Endothelial cell of umbilical vein (primary cell): Measurements from ENCODE around the gene TMEM37. TPM values are rescaled to one million over a fixed set of nuclear protein-coding genes. Genes with fewer than 3 reads are reported as not detected.

Experiments
- BruUV-seq: library from RNA; stranded (reverse); fragments of 400-500 nt; replicated peaks from 2 replicates; lab custom pipeline; 2021; lab: Mats Ljungman, UMichigan
- CTCF ChIA-PET: fragments of 300-600, 350-600 bp; sonication (Branson Sonifier 250); formaldehyde crosslinking; loops from one replicate; lab custom pipeline; 2021; ENCODE audit warnings: antibody characterized with exemption, inconsistent platforms; lab: Charles Lee
- POLR2A ChIA-PET: fragments of 300-600, 350-600 bp; sonication (Branson Sonifier 250); formaldehyde crosslinking; loops from one replicate; lab custom pipeline; 2021; ENCODE audit warnings: antibody characterized with exemption, inconsistent platforms; lab: Charles Lee
- DNase-seq: peaks from one replicate; pipeline ENCODE4 v3.0.0-alpha.2; 2011; ENCODE audit warnings: low read depth, low spot score
- FAIRE-seq: peaks from 2 replicates; lab custom pipeline; 2011; peaks lifted over from hg19 to GRCh38; lab: Jason Lieb, UNC
- H2AFZ ChIP-seq: 2 replicates; pipeline ENCODE4 v1.6.0; 2012; ENCODE audit warnings: low read depth, low read length, control low read depth, inconsistent platforms
- H3K27ac ChIP-seq: 2 replicates; pipeline ENCODE4 v1.5.1; 2011; ENCODE audit warnings: low read depth, mild to moderate bottlenecking, control low read depth, low read length, moderate library complexity; ENCODE audit not compliant: insufficient read depth
- H3K27me3 ChIP-seq, 2 experiments: 2 replicates each; pipeline versions ENCODE4 v1.6.0 to v1.6.1; 2011; ENCODE audit warnings: low read length in 2 of 2, mixed read lengths in 1 of 2; ENCODE audit not compliant: control insufficient read depth in 2 of 2, insufficient read depth in 2 of 2
- H3K36me3 ChIP-seq, 2 experiments: 2 replicates in 1 of 2; 3 replicates in 1 of 2; pipeline ENCODE4 v1.5.1; 2011; ENCODE audit warnings: low read length in 2 of 2, mild to moderate bottlenecking in 1 of 2, moderate library complexity in 1 of 2; ENCODE audit not compliant: control insufficient read depth in 2 of 2, insufficient read depth in 2 of 2; ENCODE audit errors: extremely low read depth in 1 of 2
- H3K4me1 ChIP-seq: 3 replicates; pipeline ENCODE4 v1.5.1; 2011; ENCODE audit warnings: mild to moderate bottlenecking, low read length; ENCODE audit not compliant: control insufficient read depth, insufficient read depth; ENCODE audit errors: extremely low read depth
- H3K4me2 ChIP-seq: 2 replicates; pipeline ENCODE4 v1.6.1; 2011; ENCODE audit warnings: low read length, control low read depth, mixed read lengths; ENCODE audit not compliant: insufficient read depth
- H3K4me3 ChIP-seq, 3 experiments: fragments of 200-600 bp in 1 of 3; sonication (generic), shearing (Covaris generic) in 1 of 3; replicated peaks in 1 of 3; 2 replicates each; pipeline ENCODE4 v1.5.1; 2011 to 2016; ENCODE audit warnings: control low read depth in 3 of 3, low read length in 3 of 3, mild to moderate bottlenecking in 2 of 3, inconsistent platforms in 1 of 3, low read depth in 1 of 3, moderate library complexity in 1 of 3; ENCODE audit not compliant: insufficient read depth in 1 of 3
- H3K79me2 ChIP-seq: 2 replicates; pipeline ENCODE4 v1.6.0; 2012; ENCODE audit warnings: low read length, inconsistent platforms; ENCODE audit not compliant: control insufficient read depth, insufficient read depth
- H3K9ac ChIP-seq: replicated peaks from 2 replicates; pipeline ENCODE3; 2011; ENCODE audit warnings: low read length, control low read depth; ENCODE audit not compliant: insufficient read depth; ENCODE audit errors: extremely low read depth
- H3K9me1 ChIP-seq: replicated peaks from 3 replicates; pipeline ENCODE4 v1.6.0; 2011; ENCODE audit warnings: mild to moderate bottlenecking, low read length; ENCODE audit not compliant: control insufficient read depth, insufficient read depth; ENCODE audit errors: extremely low read depth
- H3K9me3 ChIP-seq: replicated peaks from 2 replicates; pipeline ENCODE4 v1.5.1; 2012; ENCODE audit warnings: low read length, inconsistent platforms; ENCODE audit not compliant: control insufficient read depth, insufficient read depth
- H4K20me1 ChIP-seq: replicated peaks from 2 replicates; pipeline ENCODE3; 2011; ENCODE audit warnings: mild to moderate bottlenecking, low read length; ENCODE audit not compliant: control insufficient read depth, insufficient read depth; ENCODE audit errors: extremely low read depth
- CTCF ChIP-seq, 2 donors: IDR thresholded peaks; 1 replicate in 1 of 2; 2 replicates in 1 of 2; pipeline ENCODE4 v1.5.1; 2011; ENCODE audit warnings: low read length in 2 of 2, mild to moderate bottlenecking in 2 of 2, moderate library complexity in 2 of 2, control low read depth in 1 of 2, inconsistent platforms in 1 of 2, low read depth in 1 of 2; ENCODE audit not compliant: insufficient read depth in 1 of 2; ENCODE audit errors: extremely low read depth in 1 of 2
- EZH2 ChIP-seq: IDR thresholded peaks from 2 replicates; pipeline ENCODE4 v1.6.1; 2012; ENCODE audit warnings: borderline replicate concordance, low read depth, mild to moderate bottlenecking, moderate library complexity, low read length, inconsistent platforms; ENCODE audit not compliant: severe bottlenecking
- FOS ChIP-seq: IDR thresholded peaks from 2 replicates; pipeline ENCODE4 v1.6.1; 2011; ENCODE audit warnings: mild to moderate bottlenecking, low read length, moderate library complexity, borderline replicate concordance; ENCODE audit not compliant: insufficient read depth
- GATA2 ChIP-seq: IDR thresholded peaks from 2 replicates; pipeline ENCODE4 v1.7.0; 2011; ENCODE audit warnings: low read depth, mild to moderate bottlenecking, moderate library complexity, mixed read lengths, low read length; ENCODE audit not compliant: insufficient read length, insufficient read depth
- JUN ChIP-seq: IDR thresholded peaks from 2 replicates; pipeline ENCODE4 v1.6.1; 2011; ENCODE audit warnings: borderline replicate concordance, low read depth; ENCODE audit not compliant: insufficient read length, insufficient read depth
- MAX ChIP-seq: IDR thresholded peaks from 2 replicates; pipeline ENCODE4 v1.6.1; 2011; ENCODE audit not compliant: insufficient read depth, insufficient read length
- MYC ChIP-seq: IDR thresholded peaks from one replicate; pipeline ENCODE4 v1.6.1; 2011; ENCODE audit warnings: mild to moderate bottlenecking, low read depth, low read length
- POLR2A ChIP-seq: IDR thresholded peaks from 2 replicates; pipeline ENCODE4 v1.6.1; 2012; ENCODE audit warnings: low read depth, mild to moderate bottlenecking, control low read depth, low read length
- POLR2AphosphoS5 ChIP-seq: IDR thresholded peaks from 2 replicates; pipeline ENCODE4 v1.6.1; 2012; ENCODE audit warnings: low read depth, mild to moderate bottlenecking, control low read depth, low read length, moderate library complexity; ENCODE audit not compliant: insufficient read depth
- dilution Hi-C: fragments of 300-500 bp; cut with MboI; formaldehyde crosslinking; loops from one replicate; pipeline ENCODE4 v1.15.0; 2019; ENCODE audit warnings: low sequenced_read_pairs; ENCODE audit not compliant: extremely low pct_ligation_motif_present
- intact Hi-C: fragments of 100-400 bp; cut with micrococcal nuclease; formaldehyde crosslinking; loops from one replicate; pipeline ENCODE4 v1.10.0; 2022
- polyA plus RNA-seq, 4 experiments: library from polyadenylated mRNA; depleted of rRNA in 3 of 4; stranded (reverse) in 3 of 4; unstranded in 1 of 4; fragments of >200 nt; gene quantifications; 2 replicates each; pipeline versions ENCODE4 v1.2.1 to v1.2.3, GENCODE V29; 2011 to 2012; ENCODE audit warnings: missing spikeins in 1 of 4
- total RNA-seq: library from RNA; stranded (reverse); gene quantifications from 2 replicates; pipeline ENCODE4 v1.2.3, GENCODE V29; 2021

The TMEM37 gene
- total and polyA plus RNA-seq, 2 donors (not counting 3 experiments of a cell fraction or from before 2014, with no cell fraction given), result 3.5 to 16.2 TPM

GRCh38 chr2:119408221-119408619 lies 23.4 kb upstream of the TMEM37 start:
- FAIRE-seq, result no peak
- Histone ChIP-seq H2AFZ (no peak overlapping the region), H3K9ac (no peak overlapping the region), H3K79me2 (no peaks in the 10 kb centered on the region), H3K27me3 (peaks cover 5 to 6% of the 10 kb centered on the region in 2 experiments), H3K36me3 (no peaks in the 10 kb centered on the region), H4K20me1 (no peaks in the 10 kb centered on the region), H3K4me3 (no peak overlapping the region), H3K9me1 (no peaks in the 10 kb centered on the region), H3K4me2 (no peak overlapping the region), H3K27ac (no peak overlapping the region), H3K4me1 (no peaks in the 10 kb centered on the region), H3K9me3 (no peaks in the 10 kb centered on the region)
- BruUV-seq, result no TSS peak
- TF ChIP-seq JUN (no peak), FOS (no peak), MAX (no peak), POLR2A (no peak)
- intact Hi-C loops (loop anchor here (5.0 kb wide), 1 partner anchor 254 kb away; no protein-coding TSS in a partner anchor), dilution Hi-C loops (no loop called here)
- CTCF ChIA-PET, result interaction anchor here (8.6 kb wide), 1 partner anchor 67 kb away, joined by 151 read pairs; no protein-coding TSS in a partner anchor
- POLR2A ChIA-PET, result no interaction called here
- DNase-seq, result no peak

- Histone ChIP-seq H3K4me3 (no peak overlapping the region), H3K79me2 (no peaks in the 10 kb centered on the region), H3K9me1 (no peaks in the 10 kb centered on the region), H3K4me1 (no peaks in the 10 kb centered on the region), H2AFZ (no peak overlapping the region), H3K9me3 (no peaks in the 10 kb centered on the region), H4K20me1 (no peaks in the 10 kb centered on the region), H3K27ac (no peak overlapping the region), H3K36me3 (no peaks in the 10 kb centered on the region), H3K4me2 (no peak overlapping the region), H3K9ac (no peak overlapping the region), H3K27me3 (peaks cover 9 to 10% of the 10 kb centered on the region in 2 experiments)
- dilution Hi-C loops (no loop called here), intact Hi-C loops (loop anchor here (5.0 kb wide), 1 partner anchor 253 kb away; no protein-coding TSS in a partner anchor)
- ChIA-PET CTCF (interaction anchor here (0.7 to 8.6 kb wide), 6 partner anchors 43 to 231 kb away, joined by 3 to 151 read pairs (median 3); no protein-coding TSS in a partner anchor), POLR2A (no interaction called here)
- TF ChIP-seq EZH2 (no peak), JUN (no peak), MYC (no peak), MAX (no peak), POLR2A (no peak), CTCF (IDR thresholded peaks at IDR 0.05; ENCODE audit: extremely low read depth in 1 of 2, insufficient read depth in 1 of 2, low read depth in 1 of 2, low read length in 2 of 2) (no peak), FOS (no peak), POLR2AphosphoS5 (no peak), GATA2 (no peak)
- no peak for FAIRE-seq
- DNase-seq, result no peak
- no TSS peak for BruUV-seq
These were observed 22.1 kb upstream of the TMEM37 start for GRCh38 chr2:119409506-119409905.
